CD8-positive, alpha-beta memory T cell (primary cell): ENCODE data around the gene MAGIX. TPM values are rescaled to one million over a fixed set of nuclear protein-coding genes. Genes with fewer than 3 reads are reported as not detected.
"Not testable (repeated sequence)": the region's sequence is repeated elsewhere in the genome, so short reads cannot be mapped to it uniquely, and the experiment has no call there.

Source experiments
- CTCF ChIA-PET: fragments of 350-600 bp; sonication (Branson Sonifier 250); formaldehyde crosslinking; loops from one replicate; lab custom pipeline; 2021; ENCODE audit warnings: antibody characterized with exemption; lab: Charles Lee
- POLR2A ChIA-PET: fragments of 350-600 bp; sonication (Branson Sonifier 250); formaldehyde crosslinking; loops from one replicate; lab custom pipeline; 2021; ENCODE audit warnings: antibody characterized with exemption; lab: Charles Lee
- DNase-seq, 5 donors: peaks; one replicate each; pipeline versions ENCODE4 v3.0.0 to v3.0.0-alpha.2; 2020 to 2022; ENCODE audit warnings: mixed read lengths in 1 of 5
- H3K27ac ChIP-seq: one replicate; pipeline ENCODE4 v1.7.0; 2013; ENCODE audit warnings: low read depth, mild to moderate bottlenecking, low read length, moderate library complexity
- H3K27me3 ChIP-seq: 2 replicates; pipeline ENCODE4 v1.7.0; 2013; ENCODE audit warnings: low read length, mild to moderate bottlenecking; ENCODE audit not compliant: insufficient read depth, poor library complexity, severe bottlenecking
- H3K36me3 ChIP-seq: 2 replicates; pipeline ENCODE4 v1.7.0; 2013; ENCODE audit warnings: mild to moderate bottlenecking, low read length, moderate library complexity; ENCODE audit not compliant: insufficient read depth
- H3K4me1 ChIP-seq: 2 replicates; pipeline ENCODE4 v1.7.0; 2013; ENCODE audit warnings: mild to moderate bottlenecking, low read length, moderate library complexity; ENCODE audit not compliant: insufficient read depth
- H3K4me3 ChIP-seq: 2 replicates; pipeline ENCODE4 v1.7.0; 2013; ENCODE audit warnings: mild to moderate bottlenecking, low read length
- H3K9me3 ChIP-seq: 2 replicates; pipeline ENCODE4 v1.7.0; 2013; ENCODE audit warnings: mild to moderate bottlenecking, low read length
- H3K27ac Mint-ChIP-seq, 8 donors: one replicate each; pipeline ENCODE4 v1.8.0; 2020 to 2021; ENCODE audit warnings: mixed read lengths in 8 of 8, mild to moderate bottlenecking in 6 of 8, inconsistent platforms in 3 of 8, moderate library complexity in 3 of 8
- H3K27me3 Mint-ChIP-seq, 2 donors: one replicate each; pipeline ENCODE4 v1.8.0; 2020 to 2021; ENCODE audit warnings: mixed read lengths in 2 of 2, mild to moderate bottlenecking in 1 of 2, moderate library complexity in 1 of 2
- H3K36me3 Mint-ChIP-seq, 3 donors: one replicate each; pipeline ENCODE4 v1.8.0; 2020 to 2021; ENCODE audit warnings: mixed read lengths in 3 of 3, inconsistent platforms in 1 of 3, mild to moderate bottlenecking in 1 of 3
- H3K4me1 Mint-ChIP-seq, 3 donors: one replicate each; pipeline ENCODE4 v1.8.0; 2020 to 2021; ENCODE audit warnings: mixed read lengths in 3 of 3, inconsistent platforms in 1 of 3, mild to moderate bottlenecking in 1 of 3
- H3K4me3 Mint-ChIP-seq, 7 donors: one replicate each; pipeline ENCODE4 v1.8.0; 2020 to 2021; ENCODE audit warnings: mixed read lengths in 7 of 7, mild to moderate bottlenecking in 6 of 7, moderate library complexity in 4 of 7, inconsistent platforms in 2 of 7
- H3K9me3 Mint-ChIP-seq, 5 donors: one replicate each; pipeline ENCODE4 v1.8.0; 2020 to 2022; ENCODE audit warnings: mixed read lengths in 5 of 5, mild to moderate bottlenecking in 3 of 5, moderate library complexity in 2 of 5, inconsistent platforms in 1 of 5
- polyA plus RNA-seq: library from polyadenylated mRNA; unstranded; fragments of 300-500 nt; fragmentation: Illumina TruSeq; gene quantifications from one replicate; pipeline ENCODE4 v1.2.3, GENCODE V29; 2021
- total RNA-seq, 2 experiments: library from RNA; stranded (reverse); gene quantifications; one replicate each; pipeline ENCODE4 v1.2.3, GENCODE V29; 2021

Gene MAGIX
- total and polyA plus RNA-seq, 3 experiments from 2014 or later, result 0.25 to 1.4 (median 1.4) TPM

DNA sequence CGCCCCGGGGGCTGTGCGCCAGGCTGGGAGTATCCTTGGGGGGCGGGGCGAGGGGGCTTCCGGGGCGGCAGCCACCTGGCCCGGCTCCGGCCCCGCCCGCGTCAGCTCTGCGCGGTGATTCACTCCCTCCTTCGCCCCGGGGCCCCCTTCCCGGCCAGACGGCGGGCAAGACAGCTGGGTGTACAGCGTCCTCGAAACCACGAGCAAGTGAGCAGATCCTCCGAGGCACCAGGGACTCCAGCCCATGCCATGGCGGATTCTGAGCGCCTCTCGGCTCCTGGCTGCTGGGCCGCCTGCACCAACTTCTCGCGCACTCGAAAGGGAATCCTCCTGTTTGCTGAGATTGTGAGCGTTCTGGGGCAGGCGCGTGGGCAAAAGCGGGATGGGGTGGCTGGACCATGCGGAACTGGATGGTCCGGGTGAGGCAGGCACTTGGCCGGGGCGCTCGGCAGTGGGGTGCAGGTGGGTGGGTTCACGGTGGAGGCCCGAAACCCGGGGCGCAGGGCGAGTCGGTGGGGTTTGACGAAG lies 9.3 kb downstream of the MAGIX start, which contains the start of gene PLP2:
Gene PLP2, plus strand, starts transcription at position 147 of the 528 bp plus-strand sequence. Its CDS starts 103 bp downstream, at position 250.
- H3K4me3 Mint-ChIP-seq, result peak within 1 kb of the TSS; percentile 84 to 95 (median 86)
- ChIA-PET POLR2A (interaction anchor here (0.6 to 0.7 kb wide), 3 partner anchors 14 to 19 kb away, joined by 3 to 5 read pairs (median 4); partner anchors contain the start of gene PRICKLE3), CTCF (interaction anchor here (0.8 to 1.9 kb wide), 2 partner anchors 10 to 15 kb away, joined by 3 to 8 read pairs; no protein-coding TSS in a partner anchor)

DNA sequence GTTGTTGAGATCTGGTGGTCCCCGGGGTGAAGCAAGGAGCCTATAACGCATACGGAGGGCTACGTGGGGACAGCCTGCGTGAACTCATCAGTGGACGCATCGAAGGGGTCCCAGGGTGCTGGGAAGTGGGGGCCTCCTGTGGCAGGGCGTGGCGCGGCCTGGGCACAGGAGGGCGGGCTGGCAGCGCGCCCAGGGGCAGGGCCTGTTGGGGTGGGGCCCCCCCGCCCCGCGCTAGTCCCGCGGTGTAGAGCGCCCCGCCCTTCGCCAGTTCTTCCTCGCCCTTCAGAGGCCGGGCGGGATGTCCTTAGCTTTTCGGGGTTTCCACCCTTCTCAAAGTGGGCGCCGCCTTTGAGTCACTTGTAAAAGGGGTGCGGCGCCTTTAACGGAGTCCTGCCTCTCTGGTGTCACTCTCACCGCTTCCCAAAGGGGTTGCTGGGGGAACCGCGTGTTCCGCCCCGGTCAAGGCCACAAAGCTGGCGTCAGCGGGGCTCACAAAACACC lies 9.8 kb downstream of the MAGIX start:
- peak; percentile 41 to 73 (median 56) for DNase-seq
- peak overlapping the region; percentile 60 for H3K4me3 ChIP-seq
- POLR2A ChIA-PET, result interaction anchor here (0.7 kb wide), 1 partner anchor 14 kb away, joined by 3 read pairs; the partner anchor contains the start of gene PRICKLE3
- no peaks in the 10 kb centered on the region for H3K9me3 ChIP-seq
- H3K36me3 Mint-ChIP-seq, result peaks cover 0 to 25% (median 2%) of the 10 kb centered on the region in 3 donors
- no peaks in the 10 kb centered on the region for H3K27me3 Mint-ChIP-seq
- H3K4me1 ChIP-seq, result peaks cover 15% of the 10 kb centered on the region
- no peaks in the 10 kb centered on the region for H3K9me3 Mint-ChIP-seq
- H3K27ac ChIP-seq, result peak overlapping the region; percentile 59
- no peaks in the 10 kb centered on the region for H3K27me3 ChIP-seq
- CTCF ChIA-PET, result interaction anchor here (1.9 kb wide), 1 partner anchor 16 kb away, joined by 8 read pairs; no protein-coding TSS in a partner anchor
- H3K4me3 Mint-ChIP-seq, result peak overlapping the region; percentile 84 to 95 (median 86)
- peak overlapping the region; percentile 73 to 95 (median 89) for H3K27ac Mint-ChIP-seq
- H3K4me1 Mint-ChIP-seq, result peaks cover 15 to 20% (median 16%) of the 10 kb centered on the region in 3 donors
- peaks cover 3% of the 10 kb centered on the region for H3K36me3 ChIP-seq

More for the DNA sequence above, 9.3 kb downstream of the MAGIX start, which contains the start of gene PLP2:
- peaks cover 3% of the 10 kb centered on the region for H3K36me3 ChIP-seq
- peaks cover 18 to 23% (median 20%) of the 10 kb centered on the region in 3 donors for H3K4me1 Mint-ChIP-seq
- DNase-seq, result peak; percentile 36 to 63 (median 59)
- H3K4me3 ChIP-seq, result peak within 1 kb of the TSS; percentile 60
- H3K27me3 ChIP-seq, result no peaks in the 10 kb centered on the region
- H3K4me1 ChIP-seq, result peaks cover 18% of the 10 kb centered on the region
- no peaks in the 10 kb centered on the region for H3K27me3 Mint-ChIP-seq
- peaks cover 0 to 24% (median 2%) of the 10 kb centered on the region in 3 donors for H3K36me3 Mint-ChIP-seq
- peak within 1 kb of the TSS; percentile 73 to 95 (median 89) for H3K27ac Mint-ChIP-seq
- peak within 1 kb of the TSS; percentile 59 for H3K27ac ChIP-seq
- no peaks in the 10 kb centered on the region for H3K9me3 Mint-ChIP-seq
- no peaks in the 10 kb centered on the region for H3K9me3 ChIP-seq

DNA sequence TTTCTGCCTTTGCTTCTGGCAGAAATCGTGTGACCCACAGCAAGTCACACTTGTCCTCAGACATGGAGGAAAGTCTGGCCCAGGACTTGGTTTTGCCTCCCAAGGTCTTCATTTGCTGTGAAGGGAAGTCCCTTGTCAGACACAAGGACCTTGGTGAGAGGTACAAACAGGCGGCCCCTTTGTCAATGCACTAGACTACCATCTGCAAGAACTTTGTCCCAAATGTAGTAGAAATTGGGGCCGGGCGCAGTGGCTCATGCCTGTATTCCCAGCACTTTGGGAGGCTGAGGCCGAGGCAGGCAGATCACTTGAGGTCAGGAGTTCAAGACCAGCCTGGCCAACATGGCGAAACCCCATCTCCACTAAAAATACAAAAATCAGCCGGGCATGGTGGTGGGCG lies 11.0 kb downstream of the MAGIX start:
- H3K4me3 ChIP-seq, H3K27me3 Mint-ChIP-seq, CTCF ChIA-PET, H3K4me1 ChIP-seq, DNase-seq, H3K27me3 ChIP-seq, H3K9me3 Mint-ChIP-seq, H3K9me3 ChIP-seq, H3K36me3 ChIP-seq, POLR2A ChIA-PET: not testable (repeated sequence)
- H3K4me1 Mint-ChIP-seq, result peaks cover 8 to 16% (median 8%) of the 10 kb centered on the region in 3 donors
- H3K27ac Mint-ChIP-seq, result peak overlapping the region in 6 of 8 donors; percentile 51 to 94 (median 82)
- H3K4me3 Mint-ChIP-seq, result peak overlapping the region in 2 of 7 donors; percentile 84 to 86
- H3K27ac ChIP-seq, result peak overlapping the region; percentile 59
- H3K36me3 Mint-ChIP-seq, result peaks cover 0 to 35% (median 4%) of the 10 kb centered on the region in 3 donors

DNA sequence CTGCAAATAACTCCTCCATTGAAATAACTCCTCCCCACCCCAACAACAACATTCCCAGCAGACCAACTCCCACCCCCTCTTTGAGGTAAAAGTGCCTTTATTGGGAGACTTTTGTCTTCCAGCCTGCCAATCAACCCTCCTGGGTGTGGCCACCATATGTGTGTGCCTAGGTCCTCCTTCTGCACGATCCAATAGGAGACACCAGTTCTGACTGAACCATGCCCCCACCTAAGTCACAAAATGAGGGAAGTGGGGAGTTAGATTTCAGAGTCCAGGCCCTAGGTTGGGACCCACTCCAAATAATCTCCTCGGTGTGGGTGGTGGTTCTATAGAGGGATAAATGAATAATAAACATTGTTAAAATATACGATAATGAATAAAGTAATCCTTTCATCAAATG lies 12.2 kb downstream of the MAGIX start:
- Mint-ChIP-seq H3K27ac (peak overlapping the region in 4 of 8 donors; percentile 10 to 61 (median 42)), H3K9me3 (no peaks in the 10 kb centered on the region), H3K27me3 (no peaks in the 10 kb centered on the region), H3K4me3 (peak overlapping the region in 2 of 7 donors; percentile 14 to 71), H3K36me3 (peaks cover 0 to 46% (median 7%) of the 10 kb centered on the region in 3 donors), H3K4me1 (peaks cover 8 to 15% (median 8%) of the 10 kb centered on the region in 3 donors)
- CTCF ChIA-PET, result no interaction called here
- DNase-seq, result no peak
- Histone ChIP-seq H3K4me1 (peaks cover 7% of the 10 kb centered on the region), H3K27ac (no peak overlapping the region), H3K27me3 (no peaks in the 10 kb centered on the region), H3K9me3 (no peaks in the 10 kb centered on the region), H3K4me3 (no peak overlapping the region), H3K36me3 (peaks cover 3% of the 10 kb centered on the region)
- POLR2A ChIA-PET, result no interaction called here

DNA sequence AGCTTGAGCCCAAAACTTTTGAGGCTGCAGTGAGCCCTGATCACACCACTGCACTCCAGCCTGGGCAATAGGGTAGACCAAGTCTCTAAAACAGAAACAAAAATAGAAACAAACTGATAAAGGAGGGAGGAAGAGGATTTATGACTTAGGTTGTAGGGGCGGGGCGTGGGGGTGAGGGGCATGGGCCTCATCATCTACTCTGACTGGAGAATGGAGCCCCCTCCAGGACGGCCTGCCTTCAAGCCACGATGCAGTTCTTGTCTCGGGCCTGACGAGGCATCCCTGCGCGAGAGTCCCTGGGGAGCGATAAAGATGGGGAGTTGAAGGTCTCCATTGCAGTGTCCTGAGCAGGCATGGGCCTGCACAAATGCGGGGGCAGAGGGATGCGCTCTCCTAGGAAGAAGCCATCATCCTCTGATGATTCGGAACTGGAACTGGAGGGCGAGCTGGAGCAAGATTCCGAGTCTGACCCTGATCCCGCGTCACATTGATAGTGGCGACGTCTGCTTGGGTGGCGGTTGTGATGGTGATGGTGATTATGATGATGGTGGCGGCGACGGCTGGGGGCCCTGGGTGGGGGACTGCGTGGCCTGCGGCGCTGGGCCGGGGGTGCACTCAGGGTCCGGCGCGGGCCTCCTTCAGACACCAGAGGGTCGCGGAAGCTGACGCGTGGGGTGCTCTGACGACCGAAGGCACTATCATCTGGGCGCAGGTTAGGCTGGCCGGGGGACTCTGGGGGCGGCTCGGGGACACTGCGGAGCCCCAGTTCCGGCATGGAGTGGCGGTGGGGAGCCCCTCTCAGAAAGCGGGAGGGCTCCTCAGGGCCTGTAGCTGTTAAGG lies 13.1 kb downstream of the MAGIX start:
- Histone ChIP-seq H3K4me3 (no peak overlapping the region), H3K27ac (no peak overlapping the region), H3K27me3 (no peaks in the 10 kb centered on the region), H3K9me3 (no peaks in the 10 kb centered on the region), H3K4me1 (peaks cover 7% of the 10 kb centered on the region), H3K36me3 (peaks cover 3% of the 10 kb centered on the region)
- H3K4me1 Mint-ChIP-seq, result peaks cover 8 to 15% (median 8%) of the 10 kb centered on the region in 3 donors
- H3K27ac Mint-ChIP-seq, result peak overlapping the region in 4 of 8 donors; percentile 50 to 82 (median 70)
- CTCF ChIA-PET, result interaction anchor here (0.7 to 1.4 kb wide), 2 partner anchors 17 to 20 kb away, joined by 3 to 4 read pairs; no protein-coding TSS in a partner anchor
- POLR2A ChIA-PET, result no interaction called here
- H3K4me3 Mint-ChIP-seq, result peak overlapping the region in 1 of 7 donors; percentile 42
- peaks cover 0 to 52% (median 12%) of the 10 kb centered on the region in 3 donors for H3K36me3 Mint-ChIP-seq
- H3K27me3 Mint-ChIP-seq, result no peaks in the 10 kb centered on the region
- no peak for DNase-seq
- H3K9me3 Mint-ChIP-seq, result no peaks in the 10 kb centered on the region

DNA sequence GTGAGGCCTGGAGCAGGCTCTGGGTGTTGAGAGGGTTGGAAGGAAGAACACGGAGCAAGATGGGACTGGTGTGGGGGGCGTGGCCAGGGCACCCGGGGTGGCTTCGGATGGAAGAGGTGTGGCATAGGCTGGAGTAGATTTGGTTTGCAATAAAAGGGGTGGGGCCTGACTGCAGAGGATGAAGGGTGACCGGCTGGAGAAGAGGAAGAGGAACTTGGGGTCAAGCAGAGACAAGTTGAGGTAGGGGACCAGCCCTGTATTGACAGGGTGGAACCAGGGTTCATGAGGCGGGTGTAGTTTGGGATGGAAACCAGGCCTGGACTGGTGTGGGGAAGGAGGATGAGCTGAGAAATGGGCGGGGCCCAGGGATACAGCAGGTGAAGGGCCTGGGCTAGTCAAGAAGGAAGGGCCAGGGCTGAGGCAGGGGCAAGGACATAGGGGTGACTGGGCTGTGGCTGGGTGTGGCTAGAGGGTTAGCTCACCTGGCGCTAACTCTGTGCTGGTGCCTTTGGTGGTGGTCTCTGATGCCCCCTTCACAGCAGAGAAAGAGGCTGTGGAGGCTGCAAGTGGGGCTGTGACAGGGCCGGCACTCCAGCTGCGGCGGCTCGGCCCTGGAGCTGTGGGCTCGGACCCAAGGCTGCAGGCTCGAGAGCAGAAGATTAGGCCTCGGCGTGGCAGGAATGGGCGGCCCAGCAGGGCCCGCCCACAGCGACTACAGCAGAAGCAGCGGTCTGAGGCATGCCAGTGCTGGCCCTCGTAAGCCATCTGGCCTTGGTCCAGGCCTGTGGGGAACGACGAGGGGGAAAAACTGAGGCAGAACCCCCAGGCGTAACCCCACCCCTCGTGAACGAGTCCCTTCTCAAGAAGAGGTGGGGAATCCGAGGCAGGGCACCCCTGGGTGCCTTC lies 14.1 kb downstream of the MAGIX start:
- peak overlapping the region in 3 of 7 donors; percentile 18 to 30 (median 24) for H3K4me3 Mint-ChIP-seq
- Histone ChIP-seq H3K36me3 (peaks cover 3% of the 10 kb centered on the region), H3K9me3 (no peaks in the 10 kb centered on the region), H3K4me3 (no peak overlapping the region), H3K27ac (no peak overlapping the region), H3K27me3 (no peaks in the 10 kb centered on the region), H3K4me1 (peaks cover 7% of the 10 kb centered on the region)
- H3K27me3 Mint-ChIP-seq, result no peaks in the 10 kb centered on the region
- peak overlapping the region in 3 of 8 donors; percentile 47 to 74 (median 70) for H3K27ac Mint-ChIP-seq
- H3K4me1 Mint-ChIP-seq, result peaks cover 8 to 15% (median 8%) of the 10 kb centered on the region in 3 donors
- no peak for DNase-seq
- H3K9me3 Mint-ChIP-seq, result no peaks in the 10 kb centered on the region
- ChIA-PET CTCF (interaction anchor here (0.7 to 2.1 kb wide), 4 partner anchors 10 to 21 kb away, joined by 3 to 11 read pairs (median 4); no protein-coding TSS in a partner anchor), POLR2A (no interaction called here)
- peaks cover 0 to 56% (median 12%) of the 10 kb centered on the region in 3 donors for H3K36me3 Mint-ChIP-seq

DNA sequence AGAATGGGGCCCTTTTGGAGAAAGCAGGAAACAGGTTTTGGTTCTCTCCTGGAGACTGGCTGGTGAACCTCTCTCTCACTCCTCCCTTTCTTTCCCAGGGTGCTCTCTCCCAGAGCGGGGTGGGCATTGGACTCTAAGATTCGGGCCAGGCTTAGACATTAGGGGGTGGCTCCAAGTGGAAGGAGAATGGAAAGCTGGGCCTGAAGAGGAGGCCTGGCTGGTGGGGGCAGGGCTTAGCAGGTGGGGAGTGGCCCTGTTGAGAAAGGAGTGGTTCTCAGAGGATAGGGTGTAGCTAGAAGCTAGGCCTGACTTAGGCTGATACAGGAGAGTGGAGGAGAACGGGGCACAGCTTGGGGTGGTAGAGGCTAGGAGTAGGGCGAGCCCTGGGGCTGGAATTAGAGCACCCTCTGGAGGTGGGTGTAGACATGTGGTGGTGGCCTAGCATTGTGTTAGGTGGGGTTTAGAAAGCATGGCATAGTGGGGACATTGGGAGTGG lies 14.8 kb downstream of the MAGIX start:
- Mint-ChIP-seq H3K4me1 (peaks cover 8 to 15% (median 8%) of the 10 kb centered on the region in 3 donors), H3K9me3 (no peaks in the 10 kb centered on the region), H3K36me3 (peaks cover 3 to 59% (median 15%) of the 10 kb centered on the region in 3 donors), H3K27ac (peak overlapping the region in 6 of 8 donors; percentile 16 to 82 (median 72)), H3K4me3 (no peak overlapping the region), H3K27me3 (no peaks in the 10 kb centered on the region)
- H3K4me3 ChIP-seq, result no peak overlapping the region
- CTCF ChIA-PET, result interaction anchor here (1.3 to 2.1 kb wide), 3 partner anchors 11 to 15 kb away, joined by 4 to 11 read pairs (median 5); no protein-coding TSS in a partner anchor
- H3K4me1 ChIP-seq, result peaks cover 7% of the 10 kb centered on the region
- H3K27me3 ChIP-seq, result no peaks in the 10 kb centered on the region
- no peak overlapping the region for H3K27ac ChIP-seq
- POLR2A ChIA-PET, result no interaction called here
- H3K36me3 ChIP-seq, result peaks cover 3% of the 10 kb centered on the region
- DNase-seq, result no peak
- no peaks in the 10 kb centered on the region for H3K9me3 ChIP-seq
